H1 (cell line): Measurements from ENCODE around the gene BAD. TPM values are rescaled to one million over a fixed set of nuclear protein-coding genes. Genes with fewer than 3 reads are reported as not detected.
"Not testable (repeated sequence)": the region's sequence is repeated elsewhere in the genome, so short reads cannot be mapped to it uniquely, and the experiment has no call there.

Experiments used
- CTCF ChIA-PET: fragments of 300-600 bp; sonication (Branson Sonifier 250); formaldehyde crosslinking; loops from one replicate; lab custom pipeline; 2021; ENCODE audit not compliant: partially characterized antibody; lab: Charles Lee
- POLR2A ChIA-PET: fragments of 300-600 bp; sonication (Branson Sonifier 250); formaldehyde crosslinking; loops from one replicate; lab custom pipeline; 2021; ENCODE audit warnings: inconsistent platforms; ENCODE audit not compliant: partially characterized antibody; lab: Charles Lee
- DNase-seq, 2 experiments: peaks; one replicate each; pipeline versions ENCODE4 v3.0.0 to v3.0.0-alpha.2; 2010 to 2022; ENCODE audit warnings: low spot score in 2 of 2, low read depth in 1 of 2, mixed read lengths in 1 of 2
- FAIRE-seq: peaks from 2 replicates; lab custom pipeline; 2011; peaks lifted over from hg19 to GRCh38; lab: Jason Lieb, UNC
- H2AFZ ChIP-seq: 2 replicates; pipeline ENCODE4 v1.8.1; 2012; ENCODE audit warnings: low read length, inconsistent platforms
- H2AK5ac ChIP-seq: 2 replicates; pipeline ENCODE4 v1.6.1; 2013; ENCODE audit warnings: low read depth, low read length
- H2BK120ac ChIP-seq: replicated peaks from 2 replicates; pipeline ENCODE3; 2013; ENCODE audit warnings: low read depth, low read length, inconsistent platforms
- H2BK12ac ChIP-seq: 2 replicates; pipeline ENCODE4 v1.6.1; 2013; ENCODE audit warnings: low read depth, low read length
- H2BK15ac ChIP-seq: 2 replicates; pipeline ENCODE4 v1.6.1; 2013; ENCODE audit warnings: low read length
- H2BK20ac ChIP-seq: 2 replicates; pipeline ENCODE4 v1.6.1; 2013; ENCODE audit warnings: low read length
- H2BK5ac ChIP-seq: 2 replicates; pipeline ENCODE4 v1.6.1; 2013; ENCODE audit warnings: low read depth, low read length
- H3K14ac ChIP-seq: 2 replicates; pipeline ENCODE4 v1.6.1; 2013; ENCODE audit warnings: inconsistent platforms; ENCODE audit not compliant: insufficient read length
- H3K18ac ChIP-seq: 2 replicates; pipeline ENCODE4 v1.6.1; 2013; ENCODE audit warnings: low read length; ENCODE audit errors: extremely low read depth
- H3K23ac ChIP-seq: 2 replicates; pipeline ENCODE4 v1.6.1; 2013; ENCODE audit warnings: inconsistent platforms; ENCODE audit not compliant: insufficient read length
- H3K23me2 ChIP-seq: 2 replicates; pipeline ENCODE4 v1.6.1; 2013; ENCODE audit warnings: low read depth, low read length
- H3K27ac ChIP-seq: 2 replicates; pipeline ENCODE4 v1.6.1; 2011; ENCODE audit warnings: low read depth, low read length, inconsistent platforms
- H3K27me3 ChIP-seq, 4 experiments: replicated peaks in 1 of 4; 1 replicate in 1 of 4; 2 replicates in 3 of 4; pipeline versions ENCODE4 v1.6.1 to v1.8.1; 2011 to 2013; ENCODE audit warnings: low read length in 3 of 4, mild to moderate bottlenecking in 3 of 4, inconsistent platforms in 2 of 4, mixed read lengths in 2 of 4, moderate library complexity in 1 of 4; ENCODE audit not compliant: control insufficient read depth in 3 of 4, insufficient read depth in 3 of 4; ENCODE audit errors: extremely low read depth in 1 of 4
- H3K36me3 ChIP-seq, 4 experiments: 2 replicates each; pipeline versions ENCODE4 v1.6.1 to v1.8.1; 2011 to 2013; ENCODE audit warnings: mild to moderate bottlenecking in 4 of 4, low read length in 3 of 4, moderate library complexity in 2 of 4, control low read depth in 1 of 4, inconsistent platforms in 1 of 4; ENCODE audit not compliant: insufficient read depth in 4 of 4, control insufficient read depth in 2 of 4
- H3K4ac ChIP-seq: replicated peaks from 2 replicates; pipeline ENCODE3; 2013; ENCODE audit warnings: low read length, low read depth, mixed read lengths, inconsistent platforms; ENCODE audit not compliant: insufficient read length
- H3K4me1 ChIP-seq, 4 experiments: replicated peaks in 1 of 4; 1 replicate in 1 of 4; 2 replicates in 3 of 4; pipeline versions ENCODE4 v1.6.1 to v1.8.1; 2011 to 2013; ENCODE audit warnings: low read length in 3 of 4, inconsistent platforms in 2 of 4, mixed read lengths in 1 of 4; ENCODE audit not compliant: insufficient read depth in 4 of 4, control insufficient read depth in 3 of 4
- H3K4me2 ChIP-seq, 2 experiments: 2 replicates each; pipeline versions ENCODE4 v1.6.1 to v1.8.1; 2011 to 2013; ENCODE audit warnings: low read depth in 2 of 2, low read length in 2 of 2, control low read depth in 1 of 2, inconsistent platforms in 1 of 2, mild to moderate bottlenecking in 1 of 2; ENCODE audit not compliant: insufficient read depth in 1 of 2
- H3K4me3 ChIP-seq, 4 experiments: fragments of 200-600, 300-600 bp in 1 of 4; sonication (generic), shearing (Covaris generic), sonication (Bioruptor Twin) in 1 of 4; 2 replicates each; pipeline versions ENCODE4 v1.5.1 to v1.8.1; 2011 to 2016; ENCODE audit warnings: low read length in 4 of 4, low read depth in 3 of 4, control low read depth in 2 of 4, inconsistent platforms in 2 of 4, mild to moderate bottlenecking in 2 of 4, mixed read lengths in 1 of 4, moderate library complexity in 1 of 4; ENCODE audit not compliant: insufficient read depth in 2 of 4; ENCODE audit errors: extremely low read depth in 1 of 4
- H3K56ac ChIP-seq: replicated peaks from 2 replicates; pipeline ENCODE3; 2013; ENCODE audit warnings: low read depth, mild to moderate bottlenecking, mixed read lengths, low read length, inconsistent platforms; ENCODE audit not compliant: insufficient read length
- H3K79me1 ChIP-seq: 2 replicates; pipeline ENCODE4 v1.6.1; 2013; ENCODE audit warnings: low read depth, low read length, control low read depth
- H3K79me2 ChIP-seq, 2 experiments: 2 replicates each; pipeline versions ENCODE4 v1.6.1 to v1.8.1; 2012 to 2013; ENCODE audit warnings: low read length in 2 of 2, mild to moderate bottlenecking in 2 of 2, inconsistent platforms in 1 of 2; ENCODE audit not compliant: insufficient read depth in 2 of 2, control insufficient read depth in 1 of 2
- H3K9ac ChIP-seq, 4 experiments: replicated peaks in 1 of 4; 1 replicate in 1 of 4; 2 replicates in 3 of 4; pipeline versions ENCODE4 v1.6.1 to v1.8.1; 2011 to 2013; ENCODE audit warnings: low read depth in 3 of 4, low read length in 3 of 4, control low read depth in 2 of 4, mild to moderate bottlenecking in 2 of 4, moderate library complexity in 2 of 4, inconsistent platforms in 1 of 4; ENCODE audit errors: extremely low read depth in 1 of 4
- H3K9me3 ChIP-seq, 2 experiments: 2 replicates each; pipeline versions ENCODE4 v1.6.1 to v1.8.1; 2012 to 2013; ENCODE audit warnings: mild to moderate bottlenecking in 2 of 2, moderate library complexity in 2 of 2, control low read depth in 1 of 2, inconsistent platforms in 1 of 2, low read depth in 1 of 2, low read length in 1 of 2, mixed read lengths in 1 of 2; ENCODE audit not compliant: insufficient read depth in 2 of 2
- H4K20me1 ChIP-seq, 2 experiments: replicated peaks in 1 of 2; 2 replicates each; pipeline versions ENCODE3 to v1.8.1; 2011 to 2013; ENCODE audit warnings: inconsistent platforms in 2 of 2, low read length in 2 of 2, mild to moderate bottlenecking in 1 of 2; ENCODE audit not compliant: insufficient read depth in 2 of 2, control insufficient read depth in 1 of 2
- H4K5ac ChIP-seq: 2 replicates; pipeline ENCODE4 v1.6.1; 2013; ENCODE audit warnings: low read length, low read depth, mixed read lengths, inconsistent platforms; ENCODE audit not compliant: insufficient read length
- H4K8ac ChIP-seq: 2 replicates; pipeline ENCODE4 v1.8.0; 2013; ENCODE audit warnings: mild to moderate bottlenecking, moderate library complexity, low read length, inconsistent platforms; ENCODE audit not compliant: insufficient read depth; ENCODE audit errors: extremely low read depth
- H4K91ac ChIP-seq: replicated peaks from 2 replicates; pipeline ENCODE3; 2013; ENCODE audit warnings: low read length, mixed read lengths, inconsistent platforms; ENCODE audit not compliant: insufficient read length
- POLR2A ChIP-seq, 2 experiments: IDR thresholded peaks; 1 replicate in 1 of 2; 2 replicates in 1 of 2; pipeline ENCODE4 v1.6.1; 2011; ENCODE audit warnings: low read depth in 2 of 2, low read length in 2 of 2, mild to moderate bottlenecking in 2 of 2; ENCODE audit errors: control extremely low read depth in 1 of 2
- WGBS, 2 experiments: shearing (Covaris generic) in 1 of 2; methylation state at CpG; one replicate each; pipeline versions ENCODE4 v1.1.6 to v1.1.7; 2013 to 2015; ENCODE audit warnings: low lambda C conversion rate in 2 of 2, mixed read lengths in 2 of 2, inconsistent platforms in 1 of 2, low coverage in 1 of 2, missing lambda C conversion rate in 1 of 2; ENCODE audit not compliant: insufficient replicate concordance in 2 of 2, insufficient coverage in 1 of 2, insufficient read length in 1 of 2; ENCODE audit errors: extremely low coverage in 1 of 2, missing lambda C conversion rate in 1 of 2; 5-methylcytosine and 5-hydroxymethylcytosine counted together
- polyA plus RNA-seq, 7 experiments: library from polyadenylated mRNA; depleted of rRNA in 3 of 7; stranded (reverse) in 5 of 7; unstranded in 2 of 7; fragments of >200 nt in 5 of 7; fragments of 200-250 nt in 2 of 7; gene quantifications; 1 replicate in 5 of 7; 2 replicates in 1 of 7; 4 replicates in 1 of 7; pipeline versions ENCODE4 v1.2.1 to v1.2.3, GENCODE V29; 2011 to 2013; ENCODE audit warnings: missing spikeins in 2 of 7, mixed read lengths in 2 of 7
- total RNA-seq: library from RNA; stranded (reverse); fragmentation: NEBNext Ultra II Directional; extraction: Animal tissue kit (Norgen Biotek cat#: 25700); gene quantifications from 2 replicates; pipeline ENCODE4 v1.2.1, GENCODE V29; 2021

The BAD gene
- total and polyA plus RNA-seq, 2 of the 8 experiments (the other 6 are each of a cell fraction or from before 2014, with no cell fraction given), result 23.1 to 33.7 TPM

DNA sequence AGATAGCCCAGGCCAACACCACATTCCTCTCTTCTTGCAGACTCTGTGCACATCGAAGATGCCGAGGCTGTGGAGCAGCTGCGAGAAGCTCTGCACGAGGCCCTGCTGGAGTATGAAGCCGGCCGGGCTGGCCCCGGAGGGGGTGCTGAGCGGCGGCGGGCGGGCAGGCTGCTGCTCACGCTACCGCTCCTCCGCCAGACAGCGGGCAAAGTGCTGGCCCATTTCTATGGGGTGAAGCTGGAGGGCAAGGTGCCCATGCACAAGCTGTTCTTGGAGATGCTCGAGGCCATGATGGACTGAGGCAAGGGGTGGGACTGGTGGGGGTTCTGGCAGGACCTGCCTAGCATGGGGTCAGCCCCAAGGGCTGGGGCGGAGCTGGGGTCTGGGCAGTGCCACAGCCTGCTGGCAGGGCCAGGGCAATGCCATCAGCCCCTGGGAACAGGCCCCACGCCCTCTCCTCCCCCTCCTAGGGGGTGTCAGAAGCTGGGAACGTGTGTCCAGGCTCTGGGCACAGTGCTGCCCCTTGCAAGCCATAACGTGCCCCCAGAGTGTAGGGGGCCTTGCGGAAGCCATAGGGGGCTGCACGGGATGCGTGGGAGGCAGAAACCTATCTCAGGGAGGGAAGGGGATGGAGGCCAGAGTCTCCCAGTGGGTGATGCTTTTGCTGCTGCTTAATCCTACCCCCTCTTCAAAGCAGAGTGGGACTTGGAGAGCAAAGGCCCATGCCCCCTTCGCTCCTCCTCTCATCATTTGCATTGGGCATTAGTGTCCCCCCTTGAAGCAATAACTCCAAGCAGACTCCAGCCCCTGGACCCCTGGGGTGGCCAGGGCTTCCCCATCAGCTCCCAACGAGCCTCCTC lies 31.4 kb upstream of the BAD start:
- not testable (repeated sequence) for H3K23me2 ChIP-seq, H4K91ac ChIP-seq, H2BK15ac ChIP-seq, H3K9me3 ChIP-seq, H3K27ac ChIP-seq, H3K56ac ChIP-seq, H3K27me3 ChIP-seq, H2BK20ac ChIP-seq, H3K4ac ChIP-seq, H2BK12ac ChIP-seq, H3K18ac ChIP-seq, H3K23ac ChIP-seq, H4K20me1 ChIP-seq, H2AK5ac ChIP-seq, H3K79me1 ChIP-seq, H4K5ac ChIP-seq, H3K4me1 ChIP-seq, H2AFZ ChIP-seq, H3K14ac ChIP-seq, FAIRE-seq, H4K8ac ChIP-seq, H2BK120ac ChIP-seq, H2BK5ac ChIP-seq, H3K9ac ChIP-seq, DNase-seq
- peak in 1 of 2 experiments; percentile 21; a peak in 1 of 3 replicates for TF ChIP-seq POLR2A (IDR thresholded peaks at IDR 0.05; ENCODE audit: control extremely low read depth in 1 of 2, low read depth in 2 of 2, low read length in 2 of 2)
- WGBS, 2 experiments, result 85% methylated on average over 23 of the region's 25 CpGs; no CpG with 5 or more reads in 1 of the 2 experiments
- Histone ChIP-seq H3K79me2 (peaks cover 0 to 20% of the 10 kb centered on the region in 2 experiments; a peak in 2 of 4 replicates), H3K36me3 (peaks cover under 1 to 18% (median 13%) of the 10 kb centered on the region in 4 experiments; a peak in 7 of 8 replicates), H3K4me3 (peak overlapping the region in 2 of 4 experiments; percentile 76 to 78; a peak in 4 of 8 replicates), H3K4me2 (peak overlapping the region; percentile 60 to 75)
- POLR2A ChIA-PET, result interaction anchor here (1.5 to 6.6 kb wide), 13 partner anchors 8 to 249 kb away, joined by 3 to 61 read pairs (median 11); partner anchors contain the start of genes ESRRA, NUDT22, STIP1 and TRPT1
- CTCF ChIA-PET, result interaction anchor here (1.2 to 20.8 kb wide), 5 partner anchors 15 to 332 kb away, joined by 3 to 614 read pairs (median 6); partner anchors contain the start of genes BAD, CATSPERZ and CCDC88B
